LHCN-M2 (cell line): Measurements from ENCODE around the gene SULF2. TPM values are rescaled to one million over a fixed set of nuclear protein-coding genes. Genes with fewer than 3 reads are reported as not detected.
A peak's percentile ranks its signal among the peaks of the same experiment; 100 is the strongest.
"Not testable (repeated sequence)": the region's sequence is repeated elsewhere in the genome, so short reads cannot be mapped to it uniquely, and the experiment has no call there.

ENCODE experiments used
- DNase-seq: peaks from one replicate; pipeline ENCODE4 v3.0.0-alpha.2; 2012; ENCODE audit warnings: low read depth
- total RNA-seq: library from RNA; depleted of rRNA; stranded (reverse); fragments of >200 nt; gene quantifications from 2 replicates; pipeline ENCODE4 v1.2.3, GENCODE V29; 2014

Gene SULF2
- total RNA-seq, 1 experiment from 2014 or later, result 3.2 TPM

DNA sequence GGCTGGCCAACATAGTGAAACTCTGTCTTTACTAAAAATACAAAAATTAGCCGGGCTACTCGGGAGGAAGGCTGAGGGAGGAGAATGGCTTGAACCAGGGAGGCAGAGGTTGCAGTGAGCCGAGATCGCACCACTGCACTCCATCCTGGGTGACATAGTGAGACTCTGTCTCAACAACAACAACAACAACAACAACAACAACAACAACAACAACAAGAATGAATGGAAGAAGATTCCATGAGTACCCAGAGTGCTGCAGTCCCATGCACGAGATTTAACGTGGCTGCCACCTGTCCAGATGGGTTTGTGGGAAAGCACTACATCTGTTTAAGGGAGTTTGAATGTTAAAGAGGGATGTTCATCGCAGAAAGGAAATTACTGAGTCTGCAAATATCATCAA lies 19.7 kb upstream of the SULF2 start:
- not testable (repeated sequence) for DNase-seq

- DNase-seq, result not testable (repeated sequence)
Observed at GRCh38 chr20:47804224-47804825, 19.0 kb upstream of the SULF2 start.

- DNase-seq, result no peak
Observed at GRCh38 chr20:47802975-47803374, 17.7 kb upstream of the SULF2 start.

- no peak for DNase-seq
Observed at GRCh38 chr20:47802226-47802920, 17.1 kb upstream of the SULF2 start.

DNA sequence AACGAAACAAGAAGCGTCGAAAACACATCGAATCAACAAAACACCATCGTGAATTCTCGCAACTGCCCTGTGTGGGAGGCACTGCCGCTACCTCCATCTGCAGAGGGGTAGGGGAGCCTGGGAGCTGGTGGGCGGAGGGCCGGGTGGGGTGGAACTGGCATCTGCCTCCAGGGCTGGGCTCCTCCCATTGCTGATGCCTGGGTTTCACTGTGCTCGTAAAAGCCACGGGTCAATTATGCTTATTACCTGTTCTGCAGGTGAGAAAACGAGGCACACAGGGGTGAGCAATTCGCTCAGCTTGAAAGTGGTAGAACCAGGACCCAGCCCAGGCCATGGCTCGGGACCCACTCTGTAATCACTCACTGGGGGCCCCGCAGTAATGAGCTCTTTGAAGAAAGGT lies 16.5 kb upstream of the SULF2 start:
- DNase-seq, result no peak

- DNase-seq, result no peak
Observed at GRCh38 chr20:47801079-47801478, 15.8 kb upstream of the SULF2 start.

GRCh38 chr20:47800623-47801022 lies 15.3 kb upstream of the SULF2 start:
- no peak for DNase-seq

DNA sequence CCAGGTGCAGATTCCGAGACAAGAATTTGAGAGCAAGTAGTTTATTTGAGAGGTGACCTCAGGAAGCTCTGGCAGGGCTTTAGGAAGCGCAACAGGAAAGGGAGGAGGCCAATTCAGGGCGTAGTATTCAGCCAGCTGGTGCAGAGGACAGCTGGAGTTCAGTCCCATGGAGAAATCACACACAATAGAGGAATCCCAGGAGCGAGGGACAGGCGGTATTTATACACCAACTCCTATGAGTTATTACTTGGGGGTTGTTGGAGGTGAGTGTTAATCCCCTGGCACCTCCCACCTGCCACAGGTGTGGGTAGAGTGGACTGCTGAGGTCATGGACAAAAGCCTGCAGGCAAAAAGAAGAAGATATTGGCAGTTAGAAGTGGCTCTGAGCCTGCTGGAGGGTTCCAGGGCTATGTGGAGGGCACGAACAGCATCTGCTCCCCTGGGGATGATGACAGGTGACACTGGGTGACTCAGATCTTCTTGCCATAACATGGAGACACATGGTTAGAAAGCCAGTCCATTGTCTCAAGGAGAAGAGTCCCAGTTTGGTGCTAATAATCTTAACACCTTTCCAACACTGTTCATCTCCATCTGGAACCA lies 13.9 kb upstream of the SULF2 start:
- DNase-seq, result no peak

DNA sequence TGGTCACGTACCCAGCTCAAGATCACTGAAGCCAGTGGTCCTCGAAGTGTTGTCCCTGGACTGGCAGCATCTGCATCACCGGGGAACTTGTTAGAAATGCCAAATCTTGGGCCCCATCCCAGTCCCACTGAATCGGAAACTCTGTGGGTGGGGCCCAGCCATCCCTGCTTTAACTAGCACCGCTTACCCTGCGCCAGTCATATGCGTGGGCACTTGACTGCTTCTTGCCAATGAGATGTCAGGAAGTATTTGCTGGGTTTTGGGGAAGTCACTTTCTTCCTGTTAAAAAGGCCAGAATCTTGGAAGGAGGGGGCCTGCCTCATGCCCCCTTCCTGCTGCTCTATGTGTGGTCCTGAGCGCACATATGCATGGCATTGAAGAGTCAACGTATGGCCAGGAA lies 11.7 kb upstream of the SULF2 start:
- DNase-seq, result no peak

DNA sequence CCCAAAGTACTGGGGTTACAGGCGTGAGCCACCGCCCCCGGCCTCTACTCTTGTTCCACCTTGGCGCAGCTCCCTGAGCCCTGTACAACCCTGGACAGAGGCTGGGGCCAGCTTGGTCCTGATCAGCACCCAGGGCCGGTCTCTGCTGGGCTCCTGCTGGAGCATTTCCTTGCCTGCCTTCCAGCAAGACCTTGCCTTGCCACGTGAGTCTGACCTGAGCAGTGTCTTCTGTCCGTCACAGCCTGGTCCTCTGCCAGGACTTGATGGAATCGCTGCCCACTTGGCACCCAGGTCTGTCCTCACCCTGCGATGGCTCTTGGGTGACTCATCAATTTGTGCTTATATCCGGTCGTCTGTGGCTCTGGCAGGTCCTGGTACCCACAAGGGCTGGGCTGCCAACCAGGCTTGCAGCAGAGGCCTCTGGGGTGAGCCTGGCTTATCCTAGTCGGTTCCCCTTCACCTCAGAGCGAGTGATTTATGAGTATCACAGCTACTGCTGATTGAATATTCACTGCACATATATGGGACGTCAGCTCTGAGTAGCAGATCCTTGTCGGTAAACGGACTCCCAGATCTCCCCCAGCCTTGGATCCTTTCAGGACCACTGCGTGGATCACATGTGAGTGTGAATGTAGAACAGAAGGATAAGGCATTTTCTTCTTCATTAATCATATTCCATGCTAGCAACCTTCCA lies 10.1 kb upstream of the SULF2 start:
- no peak for DNase-seq

DNA sequence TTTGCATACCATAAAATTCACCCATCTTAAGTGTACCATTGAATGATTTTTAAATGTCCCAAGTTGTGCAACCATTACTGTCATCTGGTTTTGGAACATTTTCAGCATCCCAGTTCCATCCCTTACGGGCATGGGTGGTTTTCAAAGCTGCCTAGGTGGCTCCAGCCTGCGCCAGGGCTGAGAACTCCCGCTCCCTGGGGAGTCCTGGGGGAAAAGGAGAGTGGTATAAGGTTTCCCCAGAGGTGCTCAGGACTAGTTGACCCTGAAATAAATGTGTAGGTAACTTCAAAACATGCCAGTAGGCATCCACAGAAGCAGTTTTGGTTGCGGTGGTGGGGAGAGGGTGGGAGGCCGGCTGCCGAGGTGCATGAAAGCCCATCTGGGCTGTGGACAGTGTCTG lies 9.0 kb upstream of the SULF2 start:
- DNase-seq, result not testable (repeated sequence)

GRCh38 chr20:47792021-47792618 lies 6.8 kb upstream of the SULF2 start:
- DNase-seq, result peak; percentile 85

DNA sequence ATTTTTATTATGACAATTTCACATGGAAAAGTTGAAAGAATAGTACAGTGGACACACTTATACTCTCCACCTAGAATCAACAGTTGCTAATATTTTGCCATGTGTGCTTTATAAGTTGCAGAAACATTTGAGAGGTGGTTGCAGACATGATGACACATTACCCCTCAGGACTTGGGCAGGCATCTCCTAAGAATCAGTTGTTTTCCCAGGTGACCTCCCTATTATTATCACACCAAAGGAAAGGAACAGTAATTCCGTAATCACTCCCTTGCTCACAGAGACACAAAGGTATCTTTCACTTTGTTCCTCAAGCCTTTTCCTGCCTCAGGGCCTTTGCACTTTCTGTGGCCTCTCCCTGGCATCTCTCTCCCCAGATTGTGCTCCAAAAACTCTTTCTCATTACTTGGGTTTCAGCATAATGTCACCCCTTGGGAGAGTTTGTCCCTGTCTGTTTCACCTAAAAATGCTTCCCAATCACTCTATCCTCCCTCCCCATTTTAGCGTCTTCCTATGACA lies 5.9 kb upstream of the SULF2 start:
- no peak for DNase-seq

DNA sequence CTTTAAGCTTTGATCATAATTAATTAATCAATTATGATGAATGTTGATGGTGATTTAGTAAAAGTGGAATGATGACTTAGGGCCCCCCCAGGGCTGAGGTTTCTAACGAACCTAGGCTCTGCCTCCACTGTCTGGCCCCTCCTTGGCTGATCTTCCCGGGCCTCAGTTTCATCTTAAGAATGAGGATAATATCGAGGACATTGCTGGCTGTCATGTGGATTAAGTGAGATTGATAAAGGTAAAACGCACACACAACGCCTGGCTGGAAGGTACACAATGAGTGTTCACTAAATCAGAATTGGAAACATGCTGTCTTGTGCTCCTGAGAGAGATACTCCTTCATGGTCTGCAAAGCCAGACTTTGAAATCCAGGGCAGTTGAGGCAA lies 5.3 kb upstream of the SULF2 start:
- no peak for DNase-seq

DNA sequence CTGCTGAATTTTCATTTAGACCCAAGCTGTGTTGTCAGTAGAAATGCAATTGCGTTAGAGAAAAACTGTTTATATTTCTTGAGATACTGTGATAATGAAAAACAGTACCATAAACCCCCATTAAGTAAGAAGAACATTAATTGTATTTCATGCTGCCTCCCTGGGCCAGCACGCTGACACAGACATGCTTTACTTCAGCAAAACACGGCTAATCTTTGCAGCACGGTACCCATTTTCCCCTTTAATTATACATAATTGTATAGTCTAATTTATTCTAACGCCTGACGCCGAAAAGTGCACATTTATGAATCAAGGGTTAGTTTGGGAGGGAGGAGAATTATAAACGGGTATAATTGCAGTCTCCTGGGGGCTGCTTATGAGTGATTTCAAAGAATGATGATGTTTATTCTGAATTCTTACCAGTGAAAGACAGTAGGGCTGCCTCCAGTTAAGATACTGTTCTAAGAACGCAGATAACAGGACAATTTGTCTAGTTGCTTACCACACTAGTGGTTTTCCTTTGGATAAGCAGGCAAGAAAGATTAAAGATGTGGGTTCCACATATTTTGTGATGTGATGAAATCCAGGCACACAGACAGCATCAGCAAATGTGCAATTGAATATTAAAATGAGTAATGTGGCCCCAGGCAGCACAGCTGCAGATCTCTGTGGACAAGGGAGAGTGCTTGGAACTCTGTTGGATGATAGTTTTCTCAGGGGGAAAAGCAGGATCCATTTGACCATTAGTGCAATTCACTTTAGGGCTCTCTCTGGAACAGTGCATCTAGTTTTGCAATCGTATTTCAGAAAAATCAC lies 4.7 kb upstream of the SULF2 start:
- DNase-seq, result peak; percentile 53

DNA sequence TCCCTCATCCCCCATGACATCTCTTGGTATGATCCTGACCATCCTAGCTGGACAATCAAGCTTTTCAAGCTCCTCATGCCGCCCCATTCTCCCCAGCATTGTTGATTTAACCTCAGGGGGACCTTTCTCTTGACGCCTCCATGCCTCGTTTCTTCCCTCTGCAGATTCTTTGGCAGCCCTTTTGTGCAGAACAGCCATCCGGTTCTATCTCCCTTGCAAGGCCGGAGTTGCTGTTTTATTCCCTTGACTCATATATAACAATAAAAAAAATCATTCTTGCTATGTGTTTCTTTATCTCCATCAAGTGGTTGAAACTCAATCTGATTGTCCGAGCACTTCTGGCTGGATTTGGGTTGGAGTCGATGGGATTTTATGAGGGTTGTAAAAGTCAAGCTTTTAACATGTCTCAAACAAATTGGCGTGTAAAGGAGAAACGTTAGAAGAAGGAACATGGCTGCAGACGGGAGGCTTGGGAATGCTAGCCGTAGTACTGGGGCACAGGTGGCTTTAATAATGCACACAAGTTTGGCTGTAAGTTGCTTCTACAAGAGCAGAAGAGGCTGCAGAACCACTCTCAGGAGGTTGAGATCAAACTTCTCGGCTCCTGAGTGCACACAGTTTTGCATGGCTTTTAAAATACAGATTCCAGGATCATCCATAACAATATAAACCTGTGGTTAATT lies 3.9 kb upstream of the SULF2 start:
- no peak for DNase-seq

GRCh38 chr20:47788741-47789080 lies 3.4 kb upstream of the SULF2 start:
- DNase-seq, result no peak

- no peak for DNase-seq
Observed at GRCh38 chr20:47786765-47787107, 1.5 kb upstream of the SULF2 start.

DNA sequence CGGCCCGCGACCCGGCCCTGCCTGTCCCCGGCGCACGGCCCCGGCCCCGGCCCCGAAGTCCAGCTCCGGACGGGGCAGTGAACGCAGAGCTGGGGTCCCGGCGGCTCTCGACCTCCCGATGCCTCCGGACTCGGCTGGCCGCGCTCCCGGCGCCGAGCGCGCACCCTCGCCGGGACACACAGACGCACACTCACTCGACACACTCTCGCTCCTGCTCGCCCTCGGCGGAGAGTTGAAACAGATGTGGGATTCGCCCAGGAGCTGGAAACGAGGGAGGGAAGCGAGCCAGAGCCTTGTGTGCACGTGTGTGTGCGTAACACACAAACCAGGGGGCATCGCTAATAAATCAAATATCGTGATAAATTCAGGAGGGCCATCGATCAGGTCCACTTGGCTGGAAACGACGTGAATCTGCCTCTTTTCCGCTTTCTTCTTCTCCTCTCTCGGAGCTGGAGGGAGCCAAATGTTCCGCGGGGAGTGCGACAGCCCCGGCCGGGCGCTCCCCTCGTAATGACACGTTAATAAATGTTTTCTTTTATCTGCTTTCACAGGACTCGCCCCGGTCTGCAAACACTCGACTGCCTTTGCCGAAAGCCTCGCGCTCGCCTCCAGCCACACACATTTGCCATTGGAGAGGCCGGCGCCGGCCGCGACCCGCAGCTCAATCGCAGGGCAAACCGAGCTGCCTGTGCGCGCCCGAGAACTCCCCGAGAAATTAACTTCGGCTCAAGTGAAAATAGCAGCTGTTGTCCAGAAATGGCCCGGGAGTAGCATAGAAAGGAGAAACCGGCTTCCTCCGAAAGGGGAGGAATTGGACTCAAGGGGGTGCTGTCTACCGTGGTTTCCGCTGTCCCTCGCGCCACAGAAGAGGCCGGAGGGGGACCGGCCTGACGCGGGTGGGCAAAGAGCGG lies 828 bp upstream of the SULF2 start:
- peak; percentile 75 for DNase-seq
